Activated naive CD8-positive, alpha-beta T cell treated with anti-CD3 and anti-CD28 coated beads, Interleukin-2, amount 10 ng/mL, durations not matched to agents 7 days and 5 days (primary cell): ENCODE results near the gene DEFB124. TPM values are rescaled to one million over a fixed set of nuclear protein-coding genes. Genes with fewer than 3 reads are reported as not detected.
"Not testable (repeated sequence)": the region's sequence is repeated elsewhere in the genome, so short reads cannot be mapped to it uniquely, and the experiment has no call there.

Source experiments
- ATAC-seq: fragments of 150-1000 bp; cut with Tn5 transposase; one replicate; pipeline ENCODE4 v1.10.0; 2021; ENCODE audit warnings: low read depth, moderate library complexity
- POLR2A ChIA-PET: fragments of 350-600 bp; sonication (Branson Sonifier 250); formaldehyde crosslinking; loops from one replicate; lab custom pipeline; 2021; ENCODE audit warnings: antibody characterized with exemption; lab: Charles Lee
- DNase-seq: peaks from one replicate; pipeline ENCODE4 v3.0.0; 2021
- H3K27ac Mint-ChIP-seq: one replicate; pipeline ENCODE4 v1.8.0; 2022; ENCODE audit warnings: mild to moderate bottlenecking, mixed read lengths
- H3K27me3 Mint-ChIP-seq: one replicate; pipeline ENCODE4 v1.8.0; 2022; ENCODE audit warnings: mild to moderate bottlenecking, moderate library complexity, mixed read lengths
- H3K36me3 Mint-ChIP-seq: one replicate; pipeline ENCODE4 v1.8.0; 2021; ENCODE audit warnings: mild to moderate bottlenecking, mixed read lengths
- H3K4me1 Mint-ChIP-seq: one replicate; pipeline ENCODE4 v1.8.0; 2021; ENCODE audit warnings: mixed read lengths
- H3K4me3 Mint-ChIP-seq: one replicate; pipeline ENCODE4 v1.8.0; 2022; ENCODE audit warnings: mild to moderate bottlenecking, moderate library complexity, mixed read lengths
- H3K9me3 Mint-ChIP-seq: one replicate; pipeline ENCODE4 v1.8.0; 2021; ENCODE audit warnings: mixed read lengths
- total RNA-seq, 2 experiments: library from RNA; stranded (reverse); gene quantifications; one replicate each; pipeline ENCODE4 v1.2.3, GENCODE V29; 2021

DEFB124 gene
- total RNA-seq, 2 experiments from 2014 or later, result not detected

DNA sequence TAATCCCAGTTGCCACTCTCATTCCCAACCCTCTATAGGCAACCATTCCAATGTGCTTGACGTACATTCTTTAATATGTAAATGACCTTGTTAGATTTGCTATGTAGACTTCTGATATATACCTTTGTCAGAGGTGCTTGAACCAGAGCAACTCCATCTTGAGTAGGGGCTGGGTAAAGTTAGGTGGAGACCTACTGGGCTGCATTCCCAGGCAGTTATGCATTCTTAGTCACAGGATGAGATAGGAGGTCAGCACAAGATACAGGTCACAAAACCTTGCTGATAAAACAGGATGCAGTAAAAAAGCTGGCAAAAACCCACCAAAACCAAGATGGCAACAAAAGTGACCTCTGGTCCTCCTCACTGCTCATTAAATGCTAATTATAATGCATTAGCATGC is 31.0 kb upstream of the DEFB124 start:
- H3K27me3 Mint-ChIP-seq, result peaks cover 12% of the 10 kb centered on the region
- DNase-seq, result no peak
- no peak for ATAC-seq
- H3K9me3 Mint-ChIP-seq, result no peaks in the 10 kb centered on the region
- no peak overlapping the region for H3K4me3 Mint-ChIP-seq
- H3K27ac Mint-ChIP-seq, result no peak overlapping the region
- POLR2A ChIA-PET, result no interaction called here
- H3K4me1 Mint-ChIP-seq, result peaks cover 2% of the 10 kb centered on the region
- no peaks in the 10 kb centered on the region for H3K36me3 Mint-ChIP-seq

DNA sequence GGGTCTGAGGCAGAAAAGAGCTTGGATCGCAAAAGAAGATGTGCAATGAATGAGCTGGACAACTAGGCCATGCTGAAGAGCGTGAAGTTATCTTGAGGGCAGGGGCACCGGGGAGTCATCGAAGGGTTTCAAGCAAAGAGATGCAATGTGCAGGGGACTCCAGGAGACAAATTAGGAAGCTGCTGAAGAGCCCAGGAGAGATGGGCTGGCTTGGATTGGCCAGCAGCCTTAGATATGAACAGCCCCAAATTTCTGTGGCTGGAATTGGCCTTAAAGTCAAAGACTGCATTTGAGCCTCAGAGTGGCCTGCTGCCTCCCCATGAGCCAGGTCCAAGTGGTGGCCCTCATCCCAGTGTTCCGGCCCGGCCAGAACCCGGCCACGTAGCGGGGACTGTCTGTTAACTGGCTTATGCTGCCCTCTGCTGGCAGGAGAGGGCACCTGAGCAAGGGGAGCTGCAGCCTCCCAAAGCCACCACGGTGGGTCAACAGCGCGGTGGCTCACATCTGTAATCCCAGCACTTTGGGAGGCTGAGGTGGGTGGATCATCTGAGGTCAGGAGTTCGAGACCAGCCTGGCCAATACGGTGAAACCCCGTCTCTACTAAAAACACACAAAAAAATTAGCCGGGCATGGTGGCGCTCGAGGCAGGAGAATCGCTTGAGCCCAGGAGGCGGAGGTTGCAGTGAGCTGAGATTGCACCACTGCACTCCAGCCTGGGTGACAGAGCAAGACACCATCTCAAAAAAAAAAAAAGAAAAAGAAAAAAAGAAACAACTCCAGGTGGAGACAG is 28.2 kb upstream of the DEFB124 start:
- not testable (repeated sequence) for H3K9me3 Mint-ChIP-seq, H3K27me3 Mint-ChIP-seq, H3K36me3 Mint-ChIP-seq, H3K4me1 Mint-ChIP-seq, H3K27ac Mint-ChIP-seq, H3K4me3 Mint-ChIP-seq
- POLR2A ChIA-PET, result interaction anchor here (0.6 to 1.0 kb wide), 5 partner anchors 11 to 449 kb away, joined by 3 to 5 read pairs (median 3); partner anchors contain the start of genes HM13 and PDRG1
- ATAC-seq, result peak; percentile 95
- peak; percentile 77 for DNase-seq

DNA sequence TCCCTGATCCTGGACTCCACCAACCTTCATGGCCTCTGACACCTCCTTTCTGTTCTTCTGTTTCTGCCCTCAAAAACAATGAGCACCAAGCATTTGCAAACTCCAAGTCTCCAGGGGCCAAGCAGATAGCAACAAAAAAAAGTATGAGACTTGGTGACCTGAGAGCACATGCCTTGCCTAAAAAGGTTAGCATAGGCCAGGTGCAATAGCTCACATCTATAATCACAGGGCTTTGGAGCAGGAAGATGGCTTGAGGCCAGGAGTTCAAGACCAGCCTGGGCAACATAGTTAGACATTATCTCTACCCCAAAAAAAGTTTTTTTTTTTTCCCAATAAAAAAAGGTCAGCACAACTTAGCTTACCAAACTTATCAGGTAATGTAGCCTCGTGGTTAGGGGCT is 25.6 kb upstream of the DEFB124 start:
- no peak overlapping the region for H3K27ac Mint-ChIP-seq
- POLR2A ChIA-PET, result no interaction called here
- peaks cover 13% of the 10 kb centered on the region for H3K27me3 Mint-ChIP-seq
- no peaks in the 10 kb centered on the region for H3K36me3 Mint-ChIP-seq
- ATAC-seq (no peak), DNase-seq (no peak)
- no peak overlapping the region for H3K4me3 Mint-ChIP-seq
- peaks cover 2% of the 10 kb centered on the region for H3K4me1 Mint-ChIP-seq
- H3K9me3 Mint-ChIP-seq, result no peaks in the 10 kb centered on the region

DNA sequence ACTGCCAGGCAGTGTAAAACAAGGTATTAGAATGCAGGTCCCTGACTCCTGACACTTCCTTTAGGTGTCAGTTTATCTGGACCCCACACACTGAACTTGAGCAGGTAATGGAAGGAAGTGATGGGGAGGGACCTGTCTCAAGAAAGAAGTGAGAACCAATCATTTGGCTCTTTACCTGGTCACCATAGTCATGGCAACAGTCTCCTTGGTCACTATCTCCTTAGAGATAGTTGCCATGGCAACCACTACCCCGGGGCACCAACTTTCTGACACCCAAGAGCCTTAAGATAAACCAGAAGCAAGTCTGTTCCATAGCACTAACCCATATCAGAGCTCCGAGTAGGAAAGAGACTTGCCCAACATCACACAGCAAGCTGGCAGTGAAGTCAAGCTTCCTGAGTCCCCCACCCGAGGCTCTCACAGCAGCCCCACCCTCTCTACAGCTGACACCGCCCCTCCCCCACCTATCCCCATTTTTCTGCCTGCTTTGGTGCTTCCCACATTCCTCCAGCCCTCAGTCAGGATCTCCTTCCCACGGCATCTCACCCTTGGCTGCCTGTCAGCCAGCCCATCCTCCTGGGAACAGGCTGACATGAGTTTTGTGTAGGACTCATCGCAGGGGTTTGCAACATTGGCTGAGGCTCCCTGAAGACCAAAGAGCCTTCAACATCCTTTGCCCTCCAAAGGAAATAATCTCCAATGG is 23.1 kb upstream of the DEFB124 start:
- Mint-ChIP-seq H3K4me3 (no peak overlapping the region), H3K27me3 (peaks cover 15% of the 10 kb centered on the region), H3K4me1 (no peaks in the 10 kb centered on the region), H3K27ac (no peak overlapping the region), H3K9me3 (no peaks in the 10 kb centered on the region), H3K36me3 (no peaks in the 10 kb centered on the region)
- ATAC-seq (no peak), DNase-seq (no peak)
- POLR2A ChIA-PET, result no interaction called here

DNA sequence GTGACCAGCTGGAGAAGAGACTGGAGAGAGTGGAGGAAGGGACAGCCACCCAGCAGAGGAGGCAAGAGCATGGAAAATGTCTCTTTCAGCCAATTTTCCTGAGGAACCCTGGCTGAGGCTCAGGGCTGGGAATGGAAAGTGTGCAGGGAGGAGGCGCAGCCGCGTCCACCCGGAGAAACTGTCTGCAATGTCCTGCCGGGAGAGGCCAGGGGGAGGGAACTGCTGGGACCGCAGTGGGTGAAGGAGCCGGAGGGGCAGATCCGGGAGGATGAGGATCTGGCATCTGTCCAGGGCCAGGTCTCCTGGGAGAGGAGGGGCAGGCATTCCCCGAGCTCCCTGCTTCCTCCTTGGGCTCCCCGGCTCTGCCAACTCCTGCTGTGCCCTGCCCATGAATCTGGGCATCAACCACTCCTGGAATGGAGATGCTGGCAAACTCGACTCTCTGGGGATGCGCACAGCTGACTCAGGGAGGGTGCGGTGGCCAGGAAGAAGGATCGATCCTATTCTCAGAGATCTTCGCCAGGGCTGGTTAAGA is 21.9 kb upstream of the DEFB124 start:
- DNase-seq, result no peak
- Mint-ChIP-seq H3K27me3 (peaks cover 15% of the 10 kb centered on the region), H3K27ac (no peak overlapping the region), H3K4me1 (no peaks in the 10 kb centered on the region), H3K36me3 (no peaks in the 10 kb centered on the region), H3K4me3 (no peak overlapping the region), H3K9me3 (no peaks in the 10 kb centered on the region)
- ATAC-seq, result no peak
- POLR2A ChIA-PET, result interaction anchor here (0.6 kb wide), 1 partner anchor 54 kb away, joined by 4 read pairs; no protein-coding TSS in a partner anchor

DNA sequence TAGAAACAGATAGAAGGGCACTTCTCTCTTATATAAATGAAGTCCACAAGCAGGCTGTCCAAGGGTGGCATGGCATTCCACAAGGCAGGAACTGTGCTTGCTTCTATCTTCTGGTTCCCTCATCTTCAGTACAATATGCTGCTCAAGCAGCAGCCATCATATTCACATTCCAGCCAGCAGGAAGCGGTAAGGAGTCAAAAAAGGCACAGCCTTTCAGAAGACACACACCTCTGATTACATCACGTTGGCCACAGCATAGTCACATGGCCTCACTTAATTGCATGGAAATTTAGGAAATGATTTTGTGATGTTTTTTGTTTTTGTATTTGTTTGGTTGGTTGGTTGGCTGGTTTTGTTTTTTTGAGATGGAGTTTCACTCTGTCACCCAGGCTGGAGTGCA is 19.2 kb upstream of the DEFB124 start:
- no peak for ATAC-seq
- Mint-ChIP-seq H3K27ac (no peak overlapping the region), H3K4me3 (no peak overlapping the region), H3K9me3 (no peaks in the 10 kb centered on the region), H3K36me3 (no peaks in the 10 kb centered on the region), H3K27me3 (peaks cover 15% of the 10 kb centered on the region), H3K4me1 (no peaks in the 10 kb centered on the region)
- DNase-seq, result no peak
- POLR2A ChIA-PET, result no interaction called here

DNA sequence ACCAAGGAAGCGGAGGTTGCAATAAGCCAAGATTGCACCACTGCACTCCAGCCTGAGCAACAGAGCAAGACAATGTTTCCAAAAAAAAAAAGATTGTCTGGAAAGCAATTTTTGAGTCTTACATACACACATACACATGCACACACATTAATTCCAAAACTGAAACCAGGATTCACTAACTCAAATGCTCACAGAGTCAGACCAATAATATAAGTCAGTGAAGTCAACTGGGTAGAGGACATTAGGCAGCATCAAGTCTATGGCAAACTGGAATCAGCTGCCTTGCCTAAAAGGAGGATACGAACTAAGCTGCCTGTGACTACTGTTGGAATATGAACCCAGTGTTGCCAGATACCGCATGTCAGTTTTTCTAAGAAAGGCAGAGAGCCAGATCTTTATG is 15.8 kb upstream of the DEFB124 start:
- POLR2A ChIA-PET, result no interaction called here
- no peak for ATAC-seq
- Mint-ChIP-seq H3K9me3 (no peaks in the 10 kb centered on the region), H3K27ac (no peak overlapping the region), H3K27me3 (peaks cover 26% of the 10 kb centered on the region), H3K36me3 (no peaks in the 10 kb centered on the region), H3K4me1 (peaks cover 3% of the 10 kb centered on the region), H3K4me3 (no peak overlapping the region)
- no peak for DNase-seq

DNA sequence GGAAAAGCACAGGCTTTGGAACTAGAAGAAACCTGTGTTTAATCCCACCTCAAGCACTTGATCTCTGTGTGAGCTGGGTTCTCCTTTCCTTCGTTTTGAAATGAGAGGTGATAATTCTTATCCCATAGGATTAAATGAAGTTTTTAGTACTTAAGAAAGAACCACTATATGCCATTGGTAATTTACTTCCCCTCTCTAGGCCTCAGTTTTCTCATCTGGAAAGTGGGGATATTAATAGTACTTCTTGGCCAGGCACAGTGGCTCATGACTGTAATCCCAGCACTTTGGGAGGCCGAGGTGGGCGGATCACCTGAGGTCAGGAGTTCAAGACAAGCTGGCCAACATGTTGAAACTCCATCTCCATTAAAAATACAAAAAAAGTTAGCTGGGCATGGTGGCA is 14.2 kb upstream of the DEFB124 start:
- H3K4me3 Mint-ChIP-seq, result no peak overlapping the region
- H3K27ac Mint-ChIP-seq, result no peak overlapping the region
- no peaks in the 10 kb centered on the region for H3K36me3 Mint-ChIP-seq
- H3K9me3 Mint-ChIP-seq, result no peaks in the 10 kb centered on the region
- DNase-seq (no peak), ATAC-seq (no peak)
- peaks cover 3% of the 10 kb centered on the region for H3K4me1 Mint-ChIP-seq
- POLR2A ChIA-PET, result no interaction called here
- peaks cover 29% of the 10 kb centered on the region for H3K27me3 Mint-ChIP-seq

DNA sequence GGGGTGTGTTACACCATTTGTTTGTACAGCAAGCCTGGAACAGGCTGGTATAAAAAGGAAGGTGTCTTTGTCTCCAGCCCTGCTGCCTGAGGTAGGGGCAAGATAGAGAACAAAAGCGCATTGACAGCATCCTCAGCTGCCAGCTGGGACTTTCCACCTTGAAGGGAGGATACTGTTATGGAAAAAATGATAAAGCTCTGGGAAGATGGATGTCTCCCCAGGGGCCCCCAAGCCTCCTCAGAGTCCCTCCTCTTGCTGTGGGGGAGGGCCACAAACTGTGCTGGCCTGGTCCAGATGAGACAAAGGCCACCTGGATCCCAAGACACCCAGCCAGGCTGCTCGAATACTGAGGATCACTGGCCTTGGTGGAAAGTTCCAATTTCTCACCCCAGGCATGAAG is 13.2 kb upstream of the DEFB124 start:
- H3K4me3 Mint-ChIP-seq, result no peak overlapping the region
- peaks cover 27% of the 10 kb centered on the region for H3K27me3 Mint-ChIP-seq
- H3K36me3 Mint-ChIP-seq, result no peaks in the 10 kb centered on the region
- H3K27ac Mint-ChIP-seq, result no peak overlapping the region
- peaks cover 3% of the 10 kb centered on the region for H3K4me1 Mint-ChIP-seq
- POLR2A ChIA-PET, result no interaction called here
- H3K9me3 Mint-ChIP-seq, result no peaks in the 10 kb centered on the region
- DNase-seq (no peak), ATAC-seq (no peak)

DNA sequence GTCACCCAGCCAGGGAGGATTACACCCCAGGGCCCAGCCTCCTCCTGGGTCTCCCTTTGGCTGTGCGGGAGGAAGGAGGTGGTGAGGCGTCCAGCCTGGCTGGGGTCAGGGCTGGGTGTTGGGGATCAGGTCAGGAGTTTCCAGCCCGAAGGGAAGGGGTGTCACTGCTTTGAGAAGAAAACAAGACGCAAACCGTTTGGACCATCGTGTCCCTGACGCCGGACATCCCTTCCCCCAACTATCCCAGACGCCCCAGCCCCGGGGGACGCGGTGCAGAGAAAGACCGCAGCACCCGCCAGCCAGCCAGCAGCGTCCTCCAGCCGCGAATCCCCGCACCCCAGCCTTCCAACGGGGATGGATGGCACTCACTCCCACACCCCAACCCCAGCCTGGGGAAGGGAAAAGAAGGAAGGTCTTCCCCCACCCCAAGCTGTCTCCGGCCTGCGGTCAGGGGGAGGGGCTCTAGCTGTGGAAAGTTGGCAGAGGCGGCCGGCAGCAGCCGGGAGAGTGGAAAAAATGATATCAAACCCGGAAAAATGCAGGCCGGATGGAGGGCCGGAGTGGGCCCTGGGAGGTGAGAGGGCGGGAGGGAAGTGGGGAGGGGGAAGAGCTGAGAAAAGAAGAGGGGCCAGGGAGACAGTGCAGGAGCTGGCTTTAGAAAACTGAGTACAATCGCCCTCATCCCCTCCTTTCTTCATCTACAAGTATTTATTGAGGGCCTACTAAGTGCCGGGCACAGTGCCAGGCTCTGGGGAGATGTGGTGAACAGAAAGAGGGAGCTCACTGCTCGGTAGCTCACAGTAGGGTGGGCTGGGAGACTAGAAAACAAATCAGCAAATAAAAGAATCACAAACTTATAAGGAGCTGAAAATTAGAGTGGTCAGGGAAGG is 10.8 kb upstream of the DEFB124 start:
- peaks cover 34% of the 10 kb centered on the region for H3K27me3 Mint-ChIP-seq
- no peak for DNase-seq
- H3K4me3 Mint-ChIP-seq, result no peak overlapping the region
- peaks cover 3% of the 10 kb centered on the region for H3K4me1 Mint-ChIP-seq
- no peaks in the 10 kb centered on the region for H3K36me3 Mint-ChIP-seq
- POLR2A ChIA-PET, result no interaction called here
- H3K27ac Mint-ChIP-seq, result no peak overlapping the region
- no peak for ATAC-seq
- no peaks in the 10 kb centered on the region for H3K9me3 Mint-ChIP-seq

DNA sequence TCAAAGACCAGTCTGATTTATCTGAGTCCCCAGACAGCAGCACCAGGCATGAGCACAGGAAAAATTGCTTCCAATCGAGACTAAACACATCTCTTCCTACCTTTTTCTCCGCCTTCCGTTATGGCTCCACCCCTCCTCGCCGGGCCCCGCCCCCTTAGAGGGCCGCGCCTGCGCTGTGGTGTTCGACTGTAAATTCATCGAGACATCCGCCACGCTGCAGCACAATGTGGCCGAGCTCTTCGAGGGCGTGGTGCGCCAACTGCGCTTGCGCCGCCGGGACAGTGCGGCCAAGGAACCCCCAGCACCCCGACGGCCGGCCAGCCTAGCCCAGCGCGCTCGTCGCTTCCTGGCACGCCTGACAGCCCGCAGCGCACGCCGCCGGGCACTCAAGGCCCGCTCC is 9.1 kb upstream of the DEFB124 start:
- Mint-ChIP-seq H3K4me1 (peaks cover 3% of the 10 kb centered on the region), H3K27me3 (peaks cover 34% of the 10 kb centered on the region), H3K9me3 (no peaks in the 10 kb centered on the region), H3K27ac (no peak overlapping the region), H3K4me3 (no peak overlapping the region), H3K36me3 (no peaks in the 10 kb centered on the region)
- POLR2A ChIA-PET, result no interaction called here
- ATAC-seq, result no peak
- no peak for DNase-seq

DNA sequence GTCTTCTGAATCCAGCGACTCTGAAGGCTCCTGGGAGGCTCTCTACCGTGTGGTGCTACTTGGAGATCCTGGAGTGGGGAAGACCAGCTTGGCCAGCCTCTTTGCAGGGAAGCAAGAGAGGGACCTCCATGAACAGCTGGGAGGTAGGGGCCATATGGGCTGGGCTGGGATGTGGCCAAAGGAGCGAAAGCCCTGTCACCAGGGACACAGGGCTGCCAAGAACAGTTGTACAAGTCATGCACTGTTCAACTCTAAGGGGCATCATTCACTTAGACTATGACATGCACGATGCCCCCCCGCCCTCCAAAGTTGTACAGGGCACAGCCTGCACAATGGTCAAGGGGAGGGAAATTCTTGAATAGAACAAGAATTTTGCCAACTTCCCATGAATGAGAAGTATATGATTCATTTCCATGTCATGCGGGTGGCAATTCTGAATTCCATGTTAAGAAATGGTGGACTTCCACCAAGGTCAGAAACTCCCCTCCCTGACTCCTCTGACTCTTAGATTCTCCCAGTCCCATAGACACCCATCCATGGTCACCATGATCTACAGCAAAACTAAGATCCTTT is 1.8 kb upstream of the DEFB124 start:
- POLR2A ChIA-PET, result no interaction called here
- no peak overlapping the region for H3K27ac Mint-ChIP-seq

DNA sequence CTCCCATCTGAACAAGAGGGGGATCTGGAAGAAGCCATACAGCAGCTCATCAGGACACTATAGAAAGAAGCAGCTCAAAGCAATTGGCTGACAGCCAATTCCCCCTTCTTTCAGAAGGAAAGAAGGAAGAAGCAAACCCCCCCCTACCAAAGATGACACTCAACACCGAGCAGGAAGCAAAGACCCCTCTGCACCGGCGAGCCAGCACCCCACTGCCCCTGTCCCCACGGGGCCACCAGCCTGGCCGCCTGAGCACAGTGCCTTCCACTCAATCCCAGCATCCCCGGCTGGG is 1.3 kb upstream of the DEFB124 start:
- DNase-seq (no peak), ATAC-seq (no peak)
- H3K27me3 Mint-ChIP-seq, result peaks cover 40% of the 10 kb centered on the region
- peaks cover 3% of the 10 kb centered on the region for H3K4me1 Mint-ChIP-seq
- peaks cover 2% of the 10 kb centered on the region for H3K9me3 Mint-ChIP-seq
- POLR2A ChIA-PET, result no interaction called here
- H3K27ac Mint-ChIP-seq, result no peak overlapping the region
- H3K4me3 Mint-ChIP-seq, result no peak overlapping the region
- H3K36me3 Mint-ChIP-seq, result peaks cover 2% of the 10 kb centered on the region

More for the DNA sequence above, 1.8 kb upstream of the DEFB124 start:
- peaks cover 2% of the 10 kb centered on the region for H3K36me3 Mint-ChIP-seq
- no peak for ATAC-seq
- H3K4me1 Mint-ChIP-seq, result peaks cover 3% of the 10 kb centered on the region
- peaks cover 42% of the 10 kb centered on the region for H3K27me3 Mint-ChIP-seq
- no peak for DNase-seq
- peaks cover 2% of the 10 kb centered on the region for H3K9me3 Mint-ChIP-seq
- H3K4me3 Mint-ChIP-seq, result no peak overlapping the region
